ENCODE measurements around the gene SEMA5B.

The SEMA5B gene

DNA sequence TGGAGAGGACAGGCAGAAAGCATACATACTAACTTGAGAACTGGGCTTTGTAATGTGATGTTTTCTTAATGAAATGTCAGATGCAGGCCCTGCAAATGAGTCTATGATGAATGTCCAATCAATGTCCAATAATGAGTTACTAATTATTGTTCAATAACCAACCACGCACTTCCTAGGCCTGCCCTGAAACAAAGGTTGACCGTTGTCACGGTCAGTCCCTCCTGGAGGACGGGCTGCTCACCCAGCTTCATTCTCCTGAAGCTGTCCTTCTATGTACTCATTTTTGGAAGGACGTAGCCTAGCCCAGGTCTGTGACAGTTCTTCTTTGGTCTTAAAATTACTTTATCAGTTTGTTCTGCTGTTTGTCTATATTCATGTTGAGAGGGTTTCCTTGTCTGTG, 30.9 kb upstream of the SEMA5B start:
- DNase-seq: no peak

DNA sequence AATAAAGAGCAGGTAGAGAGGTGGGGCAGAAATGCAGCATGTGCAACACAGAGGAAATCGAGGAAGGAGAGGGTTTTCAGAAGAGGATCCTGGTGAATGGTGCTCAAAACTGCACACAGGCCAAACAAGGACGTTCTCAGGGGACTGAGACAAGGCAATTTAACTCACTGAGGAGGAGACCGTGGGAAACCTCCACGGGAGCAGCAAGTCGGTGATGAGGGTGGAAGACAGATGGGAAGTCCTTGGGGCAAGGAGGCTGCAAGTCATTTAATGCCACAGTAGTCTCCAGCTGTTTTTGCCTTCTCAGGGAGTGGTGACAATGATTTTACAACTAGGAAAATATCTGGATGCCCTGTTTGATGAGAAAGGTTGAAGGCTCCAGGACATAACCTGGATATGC, 27.8 kb upstream of the SEMA5B start:
- no peak for DNase-seq

DNA sequence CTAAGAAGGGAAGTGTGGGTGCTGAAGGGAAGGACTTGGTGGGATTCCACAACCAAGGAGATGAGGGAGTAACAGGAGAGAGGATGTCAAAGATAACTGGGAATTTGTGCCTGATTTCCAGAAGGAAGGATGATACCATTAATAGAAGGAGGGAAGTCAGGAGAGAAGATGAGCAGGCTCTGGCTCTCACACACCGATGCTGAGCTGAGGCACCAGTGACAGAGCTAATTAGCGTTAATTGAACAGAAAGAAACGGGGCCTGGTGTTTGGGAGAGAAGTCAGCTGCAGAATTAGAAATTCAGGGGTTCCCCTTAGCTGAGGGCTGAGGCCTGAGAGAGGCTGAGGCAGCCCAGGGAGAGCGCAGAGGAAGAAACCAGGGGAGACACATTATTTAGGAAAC, 27.4 kb upstream of the SEMA5B start:
- DNase-seq: no peak

DNA sequence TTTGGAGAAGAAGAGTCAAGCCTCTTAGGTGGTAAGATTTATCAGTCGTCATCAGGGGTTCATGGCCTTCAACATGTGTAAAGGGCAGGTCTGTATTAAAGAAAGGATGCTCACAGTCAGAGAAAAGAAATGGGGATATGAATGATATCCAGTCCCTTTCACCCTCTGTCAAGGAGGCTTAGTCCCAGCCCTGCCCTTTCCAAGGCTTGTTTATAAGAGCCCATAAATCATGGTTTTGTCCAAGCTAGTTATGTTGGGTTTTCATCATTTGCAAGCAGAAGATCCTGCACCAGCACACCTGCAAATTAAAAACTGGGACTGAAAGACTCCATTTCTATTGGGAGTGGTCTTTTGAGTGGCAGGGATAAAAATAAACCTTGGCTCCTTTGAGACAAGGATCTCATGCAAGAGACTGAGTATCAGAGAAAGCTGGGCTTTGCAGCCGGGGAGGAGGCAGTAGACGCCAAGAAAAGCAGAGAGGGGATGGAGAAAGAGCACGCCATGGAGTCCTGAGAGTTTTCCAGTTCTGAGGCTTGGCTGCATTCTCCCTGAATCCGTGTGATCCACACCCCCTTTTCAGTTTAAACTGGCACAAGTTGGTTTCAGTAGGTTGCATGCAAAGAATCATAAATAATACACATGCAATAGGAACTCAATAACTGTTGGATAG, 26.7 kb upstream of the SEMA5B start:
- DNase-seq: no peak

DNA sequence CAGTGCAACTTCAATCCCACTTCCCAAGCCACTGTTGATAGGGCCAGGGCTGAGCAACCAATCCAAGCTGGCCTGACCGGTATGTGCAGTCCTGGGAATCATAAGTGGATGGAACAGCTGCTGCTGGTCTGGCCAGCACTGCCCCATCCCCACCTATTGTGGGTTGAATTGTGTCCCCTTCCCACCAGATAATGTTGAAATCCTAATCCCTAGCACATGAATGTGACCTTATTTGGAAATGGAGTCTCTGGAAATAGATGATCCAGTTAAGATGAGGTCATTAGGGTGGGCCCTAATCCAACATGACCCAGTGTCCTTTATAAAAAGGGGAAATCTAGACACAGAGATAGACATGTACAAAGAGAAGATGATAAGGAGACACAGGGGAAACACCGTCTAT, 25.5 kb upstream of the SEMA5B start:
- DNase-seq: no peak

DNA sequence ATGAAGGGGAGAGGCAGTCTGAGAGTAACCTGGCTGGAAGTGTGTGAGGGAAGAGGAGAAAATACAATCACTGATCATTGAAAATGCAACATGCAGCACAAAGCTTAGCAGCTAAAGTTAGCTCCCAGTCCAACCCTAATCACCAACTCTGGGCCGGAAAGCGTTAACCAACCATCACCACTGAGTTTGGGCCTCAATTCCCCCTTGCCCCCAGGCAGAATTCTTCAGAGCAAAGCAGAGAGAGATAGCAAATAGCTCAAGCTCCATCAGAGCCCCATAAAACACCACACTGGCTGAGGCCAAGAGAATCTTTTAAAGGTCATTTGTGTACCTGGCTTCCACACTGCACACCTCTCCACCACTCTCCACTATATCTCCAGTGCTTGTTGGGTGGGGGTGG, 23.1 kb upstream of the SEMA5B start:
- no peak for DNase-seq

DNA sequence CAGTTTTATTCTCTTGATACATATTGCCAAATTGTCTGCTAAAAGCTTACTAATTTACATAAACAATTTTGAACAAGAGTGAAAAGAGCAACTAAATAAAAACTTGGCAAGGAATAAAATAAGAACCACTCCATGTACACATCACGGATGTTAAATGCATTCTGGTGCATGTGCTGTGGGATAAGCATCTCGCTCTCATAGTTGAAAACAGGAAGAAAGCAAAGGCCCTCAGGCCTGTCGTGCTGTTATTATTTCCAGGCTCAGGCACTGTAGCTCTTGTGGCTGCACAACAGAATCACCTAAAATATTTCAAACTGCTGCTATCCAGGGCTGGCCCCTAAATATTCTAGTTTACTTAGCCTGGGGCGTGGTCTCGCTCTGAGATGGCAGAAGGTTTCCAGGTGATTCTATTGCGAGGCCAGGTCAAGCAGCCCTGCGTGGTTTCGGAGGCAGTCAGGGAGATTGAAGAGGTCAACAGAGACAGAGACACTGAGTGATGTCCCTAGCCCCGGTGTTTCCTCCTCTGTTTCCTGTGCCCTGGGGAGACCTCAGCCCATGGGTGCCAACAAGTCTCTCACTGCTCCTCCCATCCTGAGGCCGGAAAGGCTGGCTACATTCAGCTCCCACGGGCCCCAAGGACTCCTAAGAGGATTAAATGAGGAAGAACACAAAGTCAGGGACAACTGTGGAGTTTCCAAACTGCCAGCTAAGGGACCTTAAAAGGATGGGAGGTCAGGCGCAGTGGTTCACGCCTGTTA, 21.1 kb upstream of the SEMA5B start:
- DNase-seq: no peak

DNA sequence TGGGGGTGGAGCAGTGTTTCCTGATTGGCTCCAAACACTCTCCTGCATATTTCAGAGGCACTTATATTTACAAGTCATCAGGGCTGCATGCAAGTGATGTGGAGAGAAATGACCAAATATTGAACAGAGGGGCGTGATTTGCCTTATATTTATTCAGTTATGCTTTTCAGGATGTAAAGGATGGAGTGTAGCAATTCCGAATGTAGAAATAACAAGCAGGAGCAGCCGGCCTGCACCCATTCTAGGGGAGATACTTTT, 19.4 kb upstream of the SEMA5B start:
- DNase-seq: no peak

DNA sequence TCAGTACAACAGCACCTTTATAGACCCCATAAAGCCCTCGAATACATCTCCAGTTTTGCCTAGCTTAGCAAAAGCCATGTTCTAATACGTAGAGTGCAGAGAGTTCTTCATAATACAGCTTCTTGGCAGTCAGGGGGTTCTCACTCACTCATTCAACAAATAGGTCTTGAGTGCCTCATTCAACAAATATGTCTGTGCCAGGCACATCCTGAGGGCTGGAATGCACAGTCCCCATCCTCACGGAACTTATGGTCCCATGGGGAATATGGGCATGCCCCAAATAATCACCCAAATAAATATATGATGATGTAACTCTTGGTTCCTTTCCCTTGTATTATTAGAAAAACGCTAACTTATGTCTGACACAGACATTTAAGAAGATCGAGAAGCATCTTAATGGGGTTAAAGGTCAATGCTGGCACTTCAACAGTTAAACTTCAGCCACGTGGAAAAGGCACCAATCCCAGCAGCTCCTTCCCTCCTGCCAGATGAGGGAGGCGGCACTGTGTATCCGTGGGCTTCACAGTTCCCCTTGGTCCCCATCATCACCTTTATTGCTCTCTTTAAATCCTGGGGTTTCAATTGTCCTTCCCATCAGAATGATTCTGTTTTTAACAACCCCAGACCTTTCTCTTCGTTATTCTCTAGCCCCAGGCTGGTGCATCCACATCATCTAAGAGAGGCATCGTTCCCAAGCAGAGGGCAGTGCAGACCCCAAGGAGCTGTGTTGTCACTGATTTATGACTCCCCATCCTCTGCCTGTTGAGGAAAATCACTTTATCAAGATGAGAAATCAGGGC, 18.9 kb upstream of the SEMA5B start:
- DNase-seq: no peak

DNA sequence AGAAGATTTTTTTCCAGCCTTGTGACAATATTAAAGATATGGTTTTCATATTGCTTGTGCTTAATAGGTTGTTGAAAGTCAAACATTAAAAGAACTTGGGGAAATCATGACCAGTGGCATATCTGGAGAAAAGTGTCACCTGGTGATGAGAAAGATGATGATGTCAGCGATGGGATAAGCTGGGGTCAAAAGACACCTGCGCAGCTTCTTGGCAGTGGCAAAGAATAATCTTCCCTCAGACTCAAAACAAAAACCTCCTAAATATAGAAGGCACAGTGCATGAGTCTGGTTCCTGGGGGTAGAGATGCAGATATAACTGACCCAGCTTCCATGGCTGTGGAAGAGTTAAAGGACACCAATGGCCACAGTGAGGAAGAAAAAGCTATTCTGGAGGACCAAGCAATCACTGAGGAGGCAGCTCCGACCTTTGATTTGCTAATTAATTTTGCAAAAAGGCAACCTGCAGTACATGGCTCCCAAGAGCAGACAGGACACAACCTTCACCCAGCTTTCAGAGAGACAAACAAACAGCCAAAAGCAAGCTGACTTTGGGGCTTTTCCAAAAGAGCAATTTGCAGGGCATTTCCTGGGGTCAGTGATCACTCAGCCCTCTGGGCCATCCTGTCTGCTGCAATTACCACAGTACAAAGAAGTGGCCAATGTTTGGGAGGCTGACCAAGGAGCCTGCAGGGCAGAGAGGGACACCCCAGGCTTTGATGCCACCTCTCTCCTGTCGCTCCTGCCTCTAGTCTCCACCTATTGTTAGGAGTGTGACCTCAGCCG, 17.6 kb upstream of the SEMA5B start:
- DNase-seq: no peak

DNA sequence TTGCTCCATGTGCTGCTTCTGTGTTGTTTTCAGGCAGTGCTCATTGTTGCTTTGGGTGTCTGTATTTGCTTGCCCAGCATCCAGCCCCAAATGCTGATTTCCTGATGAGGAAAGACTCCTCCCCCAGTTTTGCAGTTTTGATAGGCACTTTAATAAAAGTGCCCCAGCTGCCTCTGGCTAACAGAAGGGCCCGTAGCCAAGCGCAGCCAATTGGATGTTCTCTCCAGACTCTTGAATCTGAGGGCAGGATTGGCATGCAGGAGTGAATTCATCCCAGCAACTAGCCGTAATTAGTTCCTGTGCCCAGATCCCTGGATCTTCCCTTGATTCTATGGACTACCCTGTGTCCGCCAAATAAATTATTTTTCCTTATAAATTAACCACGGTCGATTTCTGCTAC, 14.8 kb upstream of the SEMA5B start:
- DNase-seq: no peak

DNA sequence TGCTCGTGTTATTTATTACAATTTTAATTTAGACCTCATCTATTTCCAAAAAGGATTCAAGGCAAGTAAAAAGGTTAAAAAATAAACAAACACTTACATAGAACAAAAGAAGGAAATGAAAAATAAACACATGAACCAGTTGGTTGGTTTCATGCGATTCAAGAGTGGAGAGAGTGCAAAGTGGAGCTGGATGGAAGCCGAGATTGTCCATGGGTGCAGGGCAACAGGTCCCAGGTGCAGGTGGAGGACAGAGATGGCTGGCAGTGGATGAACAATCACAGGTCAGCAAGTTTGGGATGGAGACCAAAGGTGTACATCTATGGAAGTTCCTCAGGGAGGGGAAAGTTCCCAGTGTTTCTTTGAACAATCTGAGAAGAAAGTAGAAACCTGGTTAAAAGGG, 11.6 kb upstream of the SEMA5B start:
- no peak for DNase-seq

DNA sequence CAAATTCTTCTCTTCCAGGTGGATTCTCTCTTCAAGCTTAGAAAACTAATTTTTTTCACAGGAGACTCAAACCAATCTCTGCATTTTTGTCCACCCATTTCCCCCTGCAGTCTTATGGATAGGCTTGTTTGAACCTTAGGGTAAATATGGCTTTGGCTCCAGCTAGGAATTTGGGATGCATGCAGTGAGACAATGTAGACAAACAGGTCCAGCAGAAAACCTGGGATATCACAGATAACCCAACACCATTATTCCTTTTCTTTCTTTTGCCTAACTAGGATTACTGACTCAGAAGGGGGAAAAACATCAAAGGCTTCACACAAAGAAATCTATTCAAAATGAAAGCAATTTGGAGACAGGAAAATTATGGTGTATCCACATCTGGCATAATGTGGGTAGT, 11.2 kb upstream of the SEMA5B start:
- DNase-seq: no peak

DNA sequence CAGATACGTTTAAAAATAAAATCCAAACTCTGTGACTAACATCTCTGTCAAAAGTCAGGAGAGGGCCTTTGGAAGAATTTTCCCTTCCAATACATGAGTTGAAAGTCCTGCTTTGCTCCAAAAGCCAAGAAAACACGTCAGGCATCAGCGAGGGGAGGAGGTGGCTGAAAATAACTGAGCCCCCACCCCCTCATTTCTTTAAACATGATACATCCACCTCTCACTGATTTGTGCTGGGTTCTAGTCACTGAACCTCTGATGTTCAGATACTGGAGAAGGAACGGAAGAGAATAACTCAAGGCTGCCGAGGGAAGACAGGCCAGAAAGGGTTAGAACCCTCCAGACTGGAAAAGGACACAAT, 9.4 kb upstream of the SEMA5B start:
- DNase-seq: no peak

DNA sequence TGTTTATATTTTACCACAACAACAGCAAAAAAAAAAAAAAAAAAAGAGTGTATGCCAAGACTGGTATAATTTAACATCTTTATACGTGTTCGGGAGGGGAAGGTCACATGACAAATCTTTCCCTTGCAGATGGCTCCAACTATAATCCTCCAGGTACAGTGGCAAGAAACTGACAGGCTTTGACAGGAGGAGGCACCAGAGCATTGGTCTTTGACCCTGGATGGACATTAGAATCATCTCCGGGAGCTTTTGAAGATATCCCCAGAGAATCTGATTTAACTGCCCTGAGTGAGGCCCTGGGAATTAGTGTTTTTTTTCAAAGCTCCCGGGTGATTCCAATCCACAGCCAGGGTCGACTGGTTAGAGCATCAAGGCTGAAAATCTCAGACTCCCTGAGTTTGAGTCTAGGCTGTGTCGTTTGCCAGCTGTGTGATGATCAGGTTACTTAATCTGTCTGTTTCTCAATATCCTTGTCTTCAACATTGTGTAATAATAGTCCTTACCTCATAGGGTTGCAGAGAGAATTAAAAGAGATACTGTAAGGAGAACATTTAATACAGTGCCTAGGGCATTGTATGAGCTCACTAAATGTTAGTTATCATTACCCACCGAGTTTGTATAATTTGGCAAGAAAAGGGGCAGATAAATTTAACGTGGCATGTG, 8.9 kb upstream of the SEMA5B start:
- no peak for DNase-seq

DNA sequence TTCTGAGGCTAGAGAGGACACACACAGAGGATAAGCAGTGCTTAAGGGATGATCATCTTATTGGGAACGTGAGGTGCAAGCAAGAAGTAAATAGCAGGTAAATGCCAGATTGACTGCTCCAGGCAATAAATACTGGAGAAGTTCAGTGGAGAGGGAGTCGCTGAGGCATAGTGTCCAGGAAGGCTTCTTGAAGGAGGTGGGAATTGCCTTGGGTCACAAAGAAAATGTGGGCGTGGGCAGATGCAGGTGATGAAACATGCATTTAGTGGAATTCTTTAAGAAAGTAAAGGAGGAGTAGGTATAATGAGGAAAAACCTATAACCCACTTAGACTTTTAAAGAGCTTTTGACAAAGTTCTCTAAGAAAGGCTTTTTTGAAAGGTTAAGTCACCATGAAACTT, 7.4 kb upstream of the SEMA5B start:
- no peak for DNase-seq

DNA sequence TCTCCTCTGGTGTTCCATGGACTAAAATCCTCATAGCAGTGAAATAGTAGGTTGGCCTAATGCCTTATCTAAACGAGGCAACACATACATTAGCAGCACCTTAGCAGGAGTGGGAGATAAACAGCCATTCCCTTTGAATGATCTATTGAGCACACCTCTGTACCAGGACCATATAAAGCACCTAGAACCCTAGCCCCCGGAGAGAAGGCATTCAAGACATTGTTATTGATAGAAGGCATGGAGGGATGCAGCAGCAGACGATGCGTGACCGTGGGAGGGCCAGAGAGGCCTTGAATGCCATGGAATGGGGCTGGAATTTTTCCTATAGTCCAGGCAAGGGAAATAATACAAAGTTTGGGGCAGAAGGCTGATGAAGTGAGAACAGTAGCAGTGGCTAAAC, 6.6 kb upstream of the SEMA5B start:
- DNase-seq: no peak

DNA sequence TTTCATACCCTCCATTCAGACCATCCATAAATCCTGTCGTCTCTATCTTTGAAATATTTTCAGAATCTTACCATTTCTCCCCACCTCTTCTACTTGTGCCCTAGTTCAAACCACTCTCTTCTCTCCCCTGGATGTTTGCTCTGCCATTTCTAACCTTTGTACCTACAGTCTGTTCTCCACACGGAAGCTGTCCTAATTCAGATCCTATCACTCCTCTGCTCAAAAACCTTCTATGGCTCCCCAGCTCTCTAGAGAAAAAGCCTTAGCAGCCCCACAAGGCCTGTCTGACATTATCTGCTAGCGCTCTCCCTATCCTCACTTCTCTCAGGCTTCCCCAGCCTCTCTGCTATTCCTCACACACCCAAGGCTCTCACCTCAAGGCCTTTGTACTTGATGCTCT, 4.5 kb upstream of the SEMA5B start:
- no peak for DNase-seq

DNA sequence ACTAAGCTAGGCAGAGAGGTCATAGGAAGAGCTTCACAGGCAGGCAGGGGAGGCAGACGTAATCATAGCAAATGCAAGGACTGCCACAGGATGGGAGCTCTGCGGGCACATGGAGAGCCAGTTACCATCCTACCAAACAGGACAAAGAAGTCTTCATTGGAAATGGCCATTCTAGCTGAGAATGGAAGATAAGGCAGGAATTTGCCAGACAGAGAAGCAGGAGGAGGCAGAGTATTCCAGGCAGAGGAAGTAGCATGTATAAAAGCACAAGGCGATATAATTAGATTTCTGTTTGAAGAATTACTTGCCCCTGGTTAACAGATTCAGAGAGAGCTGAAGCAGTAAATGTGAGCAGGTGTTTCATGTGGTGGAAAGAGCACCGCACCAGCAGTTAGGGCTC, 3.5 kb upstream of the SEMA5B start:
- no peak for DNase-seq

DNA sequence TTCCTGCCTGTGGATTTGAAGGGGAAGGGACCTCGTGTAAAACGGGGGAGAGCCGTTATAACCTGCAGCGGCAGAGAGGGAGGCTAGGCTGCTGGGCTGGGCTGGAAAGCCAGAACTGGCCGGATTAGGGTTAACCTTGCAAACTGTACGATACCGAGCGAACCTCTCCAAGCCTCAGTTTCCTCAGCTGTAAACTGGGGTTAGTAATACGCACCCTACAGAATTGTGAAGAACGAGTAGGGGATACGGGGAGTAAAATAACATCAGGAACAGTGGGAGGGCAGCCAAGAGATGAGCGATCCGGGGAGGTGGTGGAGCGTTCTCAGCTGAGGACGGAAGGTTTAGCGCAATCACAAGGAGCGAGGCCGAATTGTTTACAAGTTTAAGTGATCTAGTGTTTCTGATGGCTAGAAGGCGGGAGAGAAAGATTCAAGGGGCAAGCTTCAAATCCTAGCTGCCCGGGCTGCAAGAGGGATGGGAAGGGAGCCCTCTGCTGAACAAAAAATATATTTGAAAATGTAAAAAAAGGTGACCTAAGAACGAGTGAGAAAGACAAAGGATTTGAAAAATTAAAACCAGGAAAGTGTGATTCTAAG, 768 bp upstream of the SEMA5B start:
- DNase-seq: peak; percentile 37 to 38

DNA sequence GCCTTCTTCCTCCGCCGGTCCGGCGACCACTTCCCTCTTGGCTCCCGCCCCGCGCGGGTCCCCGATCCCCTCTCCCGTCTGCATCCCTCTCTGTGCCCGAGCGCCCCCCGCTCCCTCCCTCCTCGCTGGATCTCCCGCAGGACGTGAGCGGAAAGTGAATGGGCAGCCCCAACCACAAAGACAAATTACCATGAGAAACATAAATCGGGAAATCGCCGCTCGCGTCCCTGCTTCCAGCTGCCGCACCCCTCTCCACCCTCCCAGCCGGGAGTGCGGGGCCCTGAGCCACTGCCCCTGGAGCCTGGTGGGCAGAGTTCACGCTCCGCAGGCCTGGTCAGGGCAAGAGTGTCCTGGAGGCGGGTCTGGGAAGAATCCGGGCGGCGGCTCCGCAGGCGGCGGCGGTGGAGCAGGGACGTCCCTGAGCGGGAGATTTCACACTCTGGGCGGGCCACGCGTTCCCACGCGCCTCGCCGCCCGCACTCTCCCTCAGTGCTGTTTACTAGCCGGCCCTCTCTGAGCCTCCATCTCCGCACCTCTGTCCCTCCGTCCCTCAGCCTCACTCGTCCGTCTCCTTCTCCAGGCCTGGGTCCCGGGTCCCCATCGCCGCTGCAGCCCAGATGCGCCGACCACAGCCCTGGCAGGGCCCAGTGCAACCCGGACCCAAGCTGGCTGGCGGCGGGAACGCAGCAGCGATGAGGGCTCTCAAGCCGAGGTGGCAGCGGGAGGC, 835 bp downstream of the SEMA5B start:
- DNase-seq: peak; percentile 31 to 50

Data from activated T-cell treated with anti-CD3 and anti-CD28 coated beads, Interleukin-2, amount 50 U/mL, for 48 hours (primary cell).